ENCODE measurements around the gene TAF4. TPM values are rescaled to one million over a fixed set of nuclear protein-coding genes. Genes with fewer than 3 reads are reported as not detected.

TAF4 gene
- total RNA-seq, 1 donor from 2014 or later = 28.1 TPM

DNA sequence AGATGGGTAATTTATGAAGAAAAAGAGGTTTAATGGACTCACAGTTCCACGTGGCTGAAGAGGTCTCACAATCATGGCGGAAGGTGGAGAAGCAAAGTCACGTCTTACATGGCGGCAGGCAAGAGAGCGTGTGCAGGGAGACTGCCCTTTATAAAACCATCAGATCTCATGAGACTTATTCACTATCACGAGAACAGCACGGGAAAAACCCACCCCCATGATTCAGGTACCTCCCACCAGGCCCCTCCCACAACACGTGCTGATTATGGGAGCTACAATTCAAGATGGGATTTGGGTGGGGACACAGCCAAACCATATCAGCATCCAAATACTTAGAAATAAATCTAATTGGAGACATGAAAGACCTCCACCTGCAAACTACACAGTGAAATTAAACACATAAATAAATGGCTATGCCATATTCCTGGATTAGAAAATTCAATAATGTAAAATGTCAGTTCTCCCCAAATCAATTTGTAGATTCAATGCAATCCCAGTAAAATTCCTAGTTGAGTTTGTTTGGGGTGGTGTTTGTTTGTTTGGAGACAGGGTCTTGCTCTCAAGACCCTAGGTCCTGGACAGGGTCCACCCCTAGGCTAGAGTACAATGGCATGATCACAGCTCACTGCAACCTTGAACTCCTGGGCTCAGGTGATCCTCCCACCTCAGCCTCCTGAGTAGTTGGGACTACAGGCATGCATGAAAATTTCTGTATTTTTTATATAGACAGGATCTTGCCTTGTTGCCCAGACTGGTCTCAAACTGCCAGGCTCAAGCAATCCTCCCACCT, 101.6 kb downstream of the TAF4 start:
- TF ChIP-seq, protein P1, sequence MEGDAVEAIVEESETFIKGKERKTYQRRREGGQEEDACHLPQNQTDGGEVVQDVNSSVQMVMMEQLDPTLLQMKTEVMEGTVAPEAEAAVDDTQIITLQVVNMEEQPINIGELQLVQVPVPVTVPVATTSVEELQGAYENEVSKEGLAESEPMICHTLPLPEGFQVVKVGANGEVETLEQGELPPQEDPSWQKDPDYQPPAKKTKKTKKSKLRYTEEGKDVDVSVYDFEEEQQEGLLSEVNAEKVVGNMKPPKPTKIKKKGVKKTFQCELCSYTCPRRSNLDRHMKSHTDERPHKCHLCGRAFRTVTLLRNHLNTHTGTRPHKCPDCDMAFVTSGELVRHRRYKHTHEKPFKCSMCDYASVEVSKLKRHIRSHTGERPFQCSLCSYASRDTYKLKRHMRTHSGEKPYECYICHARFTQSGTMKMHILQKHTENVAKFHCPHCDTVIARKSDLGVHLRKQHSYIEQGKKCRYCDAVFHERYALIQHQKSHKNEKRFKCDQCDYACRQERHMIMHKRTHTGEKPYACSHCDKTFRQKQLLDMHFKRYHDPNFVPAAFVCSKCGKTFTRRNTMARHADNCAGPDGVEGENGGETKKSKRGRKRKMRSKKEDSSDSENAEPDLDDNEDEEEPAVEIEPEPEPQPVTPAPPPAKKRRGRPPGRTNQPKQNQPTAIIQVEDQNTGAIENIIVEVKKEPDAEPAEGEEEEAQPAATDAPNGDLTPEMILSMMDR (IDR thresholded peaks at IDR 0.05; ENCODE audit: unreplicated experiment) = no peak
- Mint-ChIP-seq H3K9me3 (peaks cover 4% of the 10 kb centered on the region), H3K27ac (no peak overlapping the region), H3K27me3 (ENCODE audit: low read depth) (peaks cover 2% of the 10 kb centered on the region), H3K4me3 (no peak overlapping the region), H3K4me1 (no peaks in the 10 kb centered on the region), H3K36me3 (no peaks in the 10 kb centered on the region)
- DNase-seq (ENCODE audit: low spot score in 2 of 2, unreplicated experiment in 2 of 2) = no peak

DNA sequence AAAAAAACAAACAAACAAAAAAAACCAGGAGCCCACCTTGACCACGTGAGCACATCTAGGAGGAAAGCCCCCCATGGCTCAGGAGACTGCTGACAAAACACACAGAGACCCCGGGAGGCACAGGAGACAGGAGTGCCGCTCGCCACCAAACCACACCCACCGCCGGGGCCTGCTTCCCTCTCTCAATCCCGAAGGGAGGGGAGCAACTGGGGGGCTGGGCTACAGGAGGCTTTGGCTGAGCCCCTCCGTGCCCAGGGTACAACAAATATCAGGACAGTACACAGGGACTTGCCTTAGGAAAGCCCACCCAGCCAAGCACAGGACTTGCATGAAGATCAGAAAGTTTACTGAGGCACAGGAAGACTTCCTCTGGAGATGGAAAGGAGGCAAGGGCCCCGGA, 102.5 kb downstream of the TAF4 start:
- H3K27me3 Mint-ChIP-seq (ENCODE audit: low read depth) = peaks cover 2% of the 10 kb centered on the region
- no peaks in the 10 kb centered on the region for H3K4me1 Mint-ChIP-seq
- DNase-seq (ENCODE audit: low spot score in 2 of 2, unreplicated experiment in 2 of 2) = no peak
- H3K4me3 Mint-ChIP-seq = no peak overlapping the region
- H3K36me3 Mint-ChIP-seq = no peaks in the 10 kb centered on the region
- TF ChIP-seq, protein P1 (IDR thresholded peaks at IDR 0.05; ENCODE audit: unreplicated experiment) = no peak
- no peak overlapping the region for H3K27ac Mint-ChIP-seq
- peaks cover 4% of the 10 kb centered on the region for H3K9me3 Mint-ChIP-seq

DNA sequence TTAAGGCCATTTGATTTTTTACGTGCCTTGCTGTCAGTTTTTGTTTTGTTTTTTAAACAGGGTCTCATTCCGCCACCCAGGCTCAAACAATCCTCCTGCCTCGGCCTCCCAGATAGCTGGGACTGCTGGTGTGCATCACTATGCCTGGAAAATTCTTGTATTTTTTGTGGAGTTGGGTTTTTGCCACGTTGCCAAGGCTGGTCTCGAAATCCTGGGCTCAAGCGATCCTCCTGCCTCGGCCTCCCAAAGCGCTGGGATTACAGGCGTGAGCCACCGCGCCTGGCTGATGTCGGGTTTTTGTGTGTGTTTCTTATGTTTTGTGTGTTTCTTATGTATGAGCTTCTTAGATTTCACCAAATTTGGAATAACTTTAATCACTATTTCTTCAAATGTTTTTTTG, 104.8 kb downstream of the TAF4 start:
- no peak for DNase-seq (ENCODE audit: low spot score in 2 of 2, unreplicated experiment in 2 of 2)

DNA sequence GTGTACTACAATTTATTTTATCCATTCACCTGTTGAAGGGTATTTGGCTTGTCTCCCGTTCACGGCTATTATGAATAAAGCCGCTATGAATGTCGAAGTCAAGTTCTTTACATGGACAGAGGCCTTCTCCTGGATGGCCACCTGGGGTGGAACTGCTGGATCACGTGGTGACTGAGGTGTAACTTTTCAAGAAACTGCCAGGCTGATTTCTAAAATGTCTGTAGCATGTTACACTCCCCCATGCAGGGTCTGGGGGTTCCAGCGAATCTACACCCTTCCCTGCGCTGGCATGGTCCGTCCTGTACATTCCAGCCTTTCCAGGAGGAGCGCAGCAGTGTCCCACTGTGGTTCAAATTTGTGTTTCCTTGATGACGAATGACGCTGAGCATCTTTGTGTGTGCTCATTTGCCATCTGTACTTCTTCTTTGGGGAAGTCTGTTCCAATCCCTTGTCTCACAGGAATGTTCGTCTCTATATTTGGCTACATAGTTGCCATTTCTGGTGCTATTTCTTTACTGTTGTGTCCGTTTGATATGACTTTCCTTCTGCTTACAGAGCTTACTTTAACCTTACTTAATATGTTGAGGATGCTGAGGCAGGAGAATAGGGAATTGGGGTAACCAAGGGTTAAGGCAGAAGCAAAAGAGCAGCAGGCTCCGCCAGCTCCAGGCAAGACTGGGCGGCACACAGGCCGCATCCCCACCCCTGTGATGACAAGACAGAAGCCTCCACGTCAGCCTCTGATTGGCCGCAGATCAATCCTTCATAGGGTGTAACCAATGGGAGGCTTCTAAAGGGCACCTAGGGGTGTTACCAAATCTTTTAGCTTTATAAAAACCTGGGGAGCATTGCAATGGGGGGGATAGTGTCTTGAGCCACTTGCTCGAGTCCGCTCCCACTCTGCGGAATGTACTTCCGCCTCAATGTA, 106.6 kb downstream of the TAF4 start:
- no peak overlapping the region for H3K27ac Mint-ChIP-seq
- no peaks in the 10 kb centered on the region for H3K4me1 Mint-ChIP-seq
- peaks cover 11% of the 10 kb centered on the region for H3K27me3 Mint-ChIP-seq (ENCODE audit: low read depth)
- DNase-seq (ENCODE audit: low spot score in 2 of 2, unreplicated experiment in 2 of 2) = no peak
- H3K36me3 Mint-ChIP-seq = no peaks in the 10 kb centered on the region
- peaks cover 4% of the 10 kb centered on the region for H3K9me3 Mint-ChIP-seq
- TF ChIP-seq, protein P1 (IDR thresholded peaks at IDR 0.05; ENCODE audit: unreplicated experiment) = no peak
- no peak overlapping the region for H3K4me3 Mint-ChIP-seq

More for the DNA sequence above, 104.8 kb downstream of the TAF4 start:
- Mint-ChIP-seq H3K36me3 (no peaks in the 10 kb centered on the region), H3K9me3 (peaks cover 4% of the 10 kb centered on the region), H3K4me3 (no peak overlapping the region), H3K27ac (no peak overlapping the region), H3K4me1 (no peaks in the 10 kb centered on the region), H3K27me3 (ENCODE audit: low read depth) (peaks cover 3% of the 10 kb centered on the region)
- TF ChIP-seq, protein P1 (IDR thresholded peaks at IDR 0.05; ENCODE audit: unreplicated experiment) = no peak

DNA sequence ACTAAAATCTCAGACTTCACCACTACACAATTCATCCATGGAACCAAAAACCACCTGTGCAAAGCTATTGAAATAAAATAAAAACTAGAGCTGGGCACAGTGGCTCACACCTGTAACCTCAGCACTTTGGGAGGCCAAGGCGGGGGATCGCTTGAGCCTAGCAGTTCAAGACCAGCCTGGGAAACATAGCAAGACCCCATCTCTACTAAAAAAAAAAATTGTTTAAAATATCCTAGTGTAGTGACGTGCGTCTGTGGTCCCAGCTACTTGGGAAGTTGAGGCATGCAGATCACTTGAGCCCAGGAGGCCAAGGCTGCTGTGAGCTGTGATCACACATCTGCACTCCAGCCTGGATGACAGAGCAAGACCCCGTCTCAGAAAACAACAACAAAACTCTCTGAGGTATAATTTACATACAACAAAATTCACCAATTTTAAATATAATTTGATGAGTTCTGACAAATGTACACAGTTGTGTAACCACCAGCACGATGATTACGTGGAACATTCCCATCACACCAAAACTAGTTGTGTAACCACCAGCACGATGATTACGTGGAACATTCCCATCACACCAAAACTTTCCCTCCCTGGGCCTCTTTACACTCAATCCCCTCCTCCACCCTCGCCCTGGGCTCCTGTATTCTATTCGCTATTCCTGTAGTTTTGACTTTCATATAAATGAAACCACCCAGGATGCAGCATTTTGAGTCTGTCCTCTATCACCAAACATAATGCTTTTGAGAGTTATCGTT, 107.5 kb downstream of the TAF4 start:
- TF ChIP-seq, protein P1 (IDR thresholded peaks at IDR 0.05; ENCODE audit: unreplicated experiment) = no peak
- Mint-ChIP-seq H3K4me3 (no peak overlapping the region), H3K27me3 (ENCODE audit: low read depth) (peaks cover 11% of the 10 kb centered on the region), H3K4me1 (no peaks in the 10 kb centered on the region), H3K36me3 (no peaks in the 10 kb centered on the region), H3K9me3 (peaks cover 4% of the 10 kb centered on the region), H3K27ac (no peak overlapping the region)
- DNase-seq (ENCODE audit: low spot score in 2 of 2, unreplicated experiment in 2 of 2) = no peak
